ENCODE measurements around the gene ZDHHC3.

ZDHHC3 gene

GRCh38 chr3:44958386-44958785 is 17.6 kb downstream of the ZDHHC3 start:
- TF ChIP-seq POLR2AphosphoS5 (IDR thresholded peaks at IDR 0.05; ENCODE audit: low read depth, low read length) (no peak), TAF1 (IDR thresholded peaks at IDR 0.05; ENCODE audit: borderline replicate concordance, insufficient read depth, low read length) (no peak), SIN3A (IDR thresholded peaks at IDR 0.05; ENCODE audit: borderline replicate concordance, insufficient read depth, low read length) (no peak)

GRCh38 chr3:44957986-44958385 is 18.0 kb downstream of the ZDHHC3 start:
- TF ChIP-seq FOXP2 (optimal IDR thresholded peaks at IDR 0.05; ENCODE audit: borderline replicate concordance, extremely low read depth, extremely low read length, insufficient read depth) (no peak), TAF1 (IDR thresholded peaks at IDR 0.05; ENCODE audit: borderline replicate concordance, insufficient read depth, low read length) (no peak), SIN3A (IDR thresholded peaks at IDR 0.05; ENCODE audit: borderline replicate concordance, insufficient read depth, low read length) (no peak), REST (IDR thresholded peaks at IDR 0.05; ENCODE audit: insufficient read depth in 1 of 2, low read depth in 2 of 2, low read length in 2 of 2) (no peak), POLR2AphosphoS5 (IDR thresholded peaks at IDR 0.05; ENCODE audit: low read depth, low read length) (no peak)

GRCh38 chr3:44955917-44956316 is 20.1 kb downstream of the ZDHHC3 start:
- TF ChIP-seq TAF1 (IDR thresholded peaks at IDR 0.05; ENCODE audit: borderline replicate concordance, insufficient read depth, low read length), result no peak
- no peak for TF ChIP-seq REST (IDR thresholded peaks at IDR 0.05; ENCODE audit: insufficient read depth in 1 of 2, low read depth in 2 of 2, low read length in 2 of 2)
- no peak for TF ChIP-seq POLR2AphosphoS5 (IDR thresholded peaks at IDR 0.05; ENCODE audit: low read depth, low read length)
- TF ChIP-seq SIN3A (IDR thresholded peaks at IDR 0.05; ENCODE audit: borderline replicate concordance, insufficient read depth, low read length), result no peak
- no peak for TF ChIP-seq FOXP2 (optimal IDR thresholded peaks at IDR 0.05; ENCODE audit: borderline replicate concordance, extremely low read depth, extremely low read length, insufficient read depth)

- TF ChIP-seq TAF1 (IDR thresholded peaks at IDR 0.05; ENCODE audit: borderline replicate concordance, insufficient read depth, low read length) (no peak), FOXP2 (optimal IDR thresholded peaks at IDR 0.05; ENCODE audit: borderline replicate concordance, extremely low read depth, extremely low read length, insufficient read depth) (no peak), POLR2AphosphoS5 (IDR thresholded peaks at IDR 0.05; ENCODE audit: low read depth, low read length) (no peak), SIN3A (IDR thresholded peaks at IDR 0.05; ENCODE audit: borderline replicate concordance, insufficient read depth, low read length) (no peak), REST (IDR thresholded peaks at IDR 0.05; ENCODE audit: insufficient read depth in 1 of 2, low read depth in 2 of 2, low read length in 2 of 2) (no peak)
Observed at GRCh38 chr3:44954962-44955361, 21.0 kb downstream of the ZDHHC3 start.

GRCh38 chr3:44954304-44954703 is 21.7 kb downstream of the ZDHHC3 start:
- TF ChIP-seq SIN3A (IDR thresholded peaks at IDR 0.05; ENCODE audit: borderline replicate concordance, insufficient read depth, low read length) (no peak), TAF1 (IDR thresholded peaks at IDR 0.05; ENCODE audit: borderline replicate concordance, insufficient read depth, low read length) (no peak), REST (IDR thresholded peaks at IDR 0.05; ENCODE audit: insufficient read depth in 1 of 2, low read depth in 2 of 2, low read length in 2 of 2) (no peak), POLR2AphosphoS5 (IDR thresholded peaks at IDR 0.05; ENCODE audit: low read depth, low read length) (no peak), FOXP2 (optimal IDR thresholded peaks at IDR 0.05; ENCODE audit: borderline replicate concordance, extremely low read depth, extremely low read length, insufficient read depth) (no peak)
